Upper lobe of left lung (tissue), 4 donors: ENCODE results near the gene LAMA3.

Experiments
- EP300 ChIP-seq, 4 donors: sonication (generic); formaldehyde crosslinking; IDR thresholded peaks; one replicate each; pipeline ENCODE4 v1.5.1; 2017; ENCODE audit warnings: antibody characterized with exemption in 4 of 4, control low read depth in 2 of 4
- POLR2A ChIP-seq, 4 donors: fragments of 450-650 bp; IDR thresholded peaks; one replicate each; pipeline ENCODE4 v1.5.1; 2016 to 2017; ENCODE audit warnings: antibody characterized with exemption in 4 of 4, mild to moderate bottlenecking in 2 of 4
- POLR2AphosphoS5 ChIP-seq, 2 donors: sonication (generic); formaldehyde crosslinking; IDR thresholded peaks; one replicate each; pipeline ENCODE4 v1.5.1; 2017; ENCODE audit warnings: antibody characterized with exemption in 2 of 2
- TF ChIP-seq, protein P1 (sequence below), 6 experiments: fragments of 450-650 bp in 4 of 6; fragments of 200-600 bp in 2 of 6; sonication (generic) in 2 of 6; IDR thresholded peaks; one replicate each; pipeline ENCODE4 v1.5.1; 2016 to 2019; ENCODE audit warnings: antibody characterized with exemption in 6 of 6

DNA sequence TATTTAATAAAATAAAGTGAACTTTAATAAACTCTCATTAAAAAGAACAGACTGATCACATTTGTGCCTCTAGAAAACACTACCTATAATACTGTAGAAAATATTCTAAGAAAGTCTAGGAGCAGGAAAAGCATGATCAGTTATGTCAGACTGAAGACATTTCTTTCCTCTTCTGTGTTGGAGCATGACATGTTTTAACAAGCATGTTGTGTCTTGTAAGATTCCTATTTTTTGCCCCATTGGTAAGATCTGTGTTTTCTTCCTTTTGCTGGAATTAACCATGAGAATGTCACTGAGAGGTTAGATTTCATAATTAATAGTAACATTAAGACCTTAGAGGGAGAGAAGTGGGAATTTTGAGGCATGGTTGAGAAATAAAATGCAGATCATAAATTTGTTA lies 27.7 kb downstream of the LAMA3 start:
- TF ChIP-seq, protein P1, sequence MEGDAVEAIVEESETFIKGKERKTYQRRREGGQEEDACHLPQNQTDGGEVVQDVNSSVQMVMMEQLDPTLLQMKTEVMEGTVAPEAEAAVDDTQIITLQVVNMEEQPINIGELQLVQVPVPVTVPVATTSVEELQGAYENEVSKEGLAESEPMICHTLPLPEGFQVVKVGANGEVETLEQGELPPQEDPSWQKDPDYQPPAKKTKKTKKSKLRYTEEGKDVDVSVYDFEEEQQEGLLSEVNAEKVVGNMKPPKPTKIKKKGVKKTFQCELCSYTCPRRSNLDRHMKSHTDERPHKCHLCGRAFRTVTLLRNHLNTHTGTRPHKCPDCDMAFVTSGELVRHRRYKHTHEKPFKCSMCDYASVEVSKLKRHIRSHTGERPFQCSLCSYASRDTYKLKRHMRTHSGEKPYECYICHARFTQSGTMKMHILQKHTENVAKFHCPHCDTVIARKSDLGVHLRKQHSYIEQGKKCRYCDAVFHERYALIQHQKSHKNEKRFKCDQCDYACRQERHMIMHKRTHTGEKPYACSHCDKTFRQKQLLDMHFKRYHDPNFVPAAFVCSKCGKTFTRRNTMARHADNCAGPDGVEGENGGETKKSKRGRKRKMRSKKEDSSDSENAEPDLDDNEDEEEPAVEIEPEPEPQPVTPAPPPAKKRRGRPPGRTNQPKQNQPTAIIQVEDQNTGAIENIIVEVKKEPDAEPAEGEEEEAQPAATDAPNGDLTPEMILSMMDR (IDR thresholded peaks at IDR 0.05), result no peak
- TF ChIP-seq POLR2A (IDR thresholded peaks at IDR 0.05), result no peak
- no peak for TF ChIP-seq EP300 (IDR thresholded peaks at IDR 0.05)
- TF ChIP-seq POLR2AphosphoS5 (IDR thresholded peaks at IDR 0.05), result no peak
